ENCODE data around the gene ZBTB7A. TPM values are rescaled to one million over a fixed set of nuclear protein-coding genes. Genes with fewer than 3 reads are reported as not detected.

The ZBTB7A gene
- 10 to 100 TPM in 3 of 12 donors, 1 to 10 TPM in 8, not detected in 1; 5.2 to 29.8 (median 6.7) TPM for polyA plus RNA-seq (ENCODE audit: insufficient read length in 12 of 12)
- long read RNA-seq, donor 1, full-length matches to known transcripts: 15 of 29 reads
- long read RNA-seq, donor 1, partial matches to known transcripts: 14 of 29 reads
- long read RNA-seq, donor 1, other reads (novel, unspliced or antisense): 0 of 29 reads
- long read RNA-seq, donor 2, full-length matches to known transcripts: 1 of 1 reads
- long read RNA-seq, donor 2, partial matches to known transcripts: 0 of 1 reads
- long read RNA-seq, donor 2, other reads (novel, unspliced or antisense): 0 of 1 reads
- long read RNA-seq, donor 3, full-length matches to known transcripts: 1 of 1 reads
- long read RNA-seq, donor 3, partial matches to known transcripts: 0 of 1 reads
- long read RNA-seq, donor 3, other reads (novel, unspliced or antisense): 0 of 1 reads
- long read RNA-seq, donor 4: 0 reads
- long read RNA-seq, donor 5, full-length matches to known transcripts: 2 of 2 reads
- long read RNA-seq, donor 5, partial matches to known transcripts: 0 of 2 reads
- long read RNA-seq, donor 5, other reads (novel, unspliced or antisense): 0 of 2 reads
- long read RNA-seq, donor 6, full-length matches to known transcripts: 2 of 2 reads
- long read RNA-seq, donor 6, partial matches to known transcripts: 0 of 2 reads
- long read RNA-seq, donor 6, other reads (novel, unspliced or antisense): 0 of 2 reads
- long read RNA-seq, donor 7, full-length matches to known transcripts: 2 of 2 reads
- long read RNA-seq, donor 7, partial matches to known transcripts: 0 of 2 reads
- long read RNA-seq, donor 7, other reads (novel, unspliced or antisense): 0 of 2 reads
- long read RNA-seq, donor 8, full-length matches to known transcripts: 6 of 6 reads
- long read RNA-seq, donor 8, partial matches to known transcripts: 0 of 6 reads
- long read RNA-seq, donor 8, other reads (novel, unspliced or antisense): 0 of 6 reads
- long read RNA-seq, donor 9, partial matches to known transcripts: 0 of 2 reads
- long read RNA-seq, donor 9, other reads (novel, unspliced or antisense): 0 of 2 reads
- long read RNA-seq, donor 10, full-length matches to known transcripts: 4 of 4 reads
- long read RNA-seq, donor 10, partial matches to known transcripts: 0 of 4 reads
- long read RNA-seq, donor 10, other reads (novel, unspliced or antisense): 0 of 4 reads
- long read RNA-seq, donor 11, full-length matches to known transcripts: 1 of 1 reads
- long read RNA-seq, donor 11, partial matches to known transcripts: 0 of 1 reads
- long read RNA-seq, donor 11, other reads (novel, unspliced or antisense): 0 of 1 reads

DNA sequence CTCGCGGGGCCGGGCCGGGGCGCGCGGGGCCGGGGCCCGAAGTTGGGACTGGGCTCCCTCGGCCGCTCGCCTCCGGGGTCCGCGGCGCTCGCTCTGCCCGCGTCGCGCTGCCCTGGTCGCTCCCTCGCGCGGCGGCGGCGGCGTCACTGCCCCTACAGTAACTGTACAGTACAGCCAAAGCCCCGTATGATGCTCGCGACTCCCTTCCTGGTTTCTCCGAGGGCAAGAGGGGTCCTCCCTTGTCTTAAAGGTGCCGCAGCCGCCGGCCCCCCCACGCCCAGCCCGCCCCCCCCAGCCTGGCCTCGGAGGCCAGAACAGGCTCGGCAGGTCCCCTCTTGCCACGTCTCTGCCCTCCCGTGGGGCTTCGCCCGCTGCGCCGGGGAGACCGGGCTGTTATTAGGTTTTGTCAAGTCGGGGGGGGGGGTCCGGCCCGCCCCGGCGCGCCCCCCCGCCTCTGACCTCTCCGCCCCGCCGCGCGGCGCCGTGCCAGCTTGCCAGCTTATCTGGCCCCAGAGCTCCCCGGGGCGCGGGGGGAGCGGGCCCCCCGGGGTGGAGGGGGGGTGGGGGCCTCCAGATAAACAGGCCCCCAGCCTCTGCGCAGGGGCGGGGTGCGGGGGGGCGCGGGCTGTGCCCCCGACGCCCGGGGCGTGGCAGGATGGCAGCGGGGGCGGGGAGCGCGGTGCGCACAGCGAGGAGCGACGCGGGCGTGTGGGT is at the start of gene ZBTB7A:
ZBTB7A (minus strand) TSS at position 218 of the 714 bp plus-strand sequence. CDS start 11,667 bp downstream, outside the sequence.
- peak; percentile 69 for DNase-seq

DNA sequence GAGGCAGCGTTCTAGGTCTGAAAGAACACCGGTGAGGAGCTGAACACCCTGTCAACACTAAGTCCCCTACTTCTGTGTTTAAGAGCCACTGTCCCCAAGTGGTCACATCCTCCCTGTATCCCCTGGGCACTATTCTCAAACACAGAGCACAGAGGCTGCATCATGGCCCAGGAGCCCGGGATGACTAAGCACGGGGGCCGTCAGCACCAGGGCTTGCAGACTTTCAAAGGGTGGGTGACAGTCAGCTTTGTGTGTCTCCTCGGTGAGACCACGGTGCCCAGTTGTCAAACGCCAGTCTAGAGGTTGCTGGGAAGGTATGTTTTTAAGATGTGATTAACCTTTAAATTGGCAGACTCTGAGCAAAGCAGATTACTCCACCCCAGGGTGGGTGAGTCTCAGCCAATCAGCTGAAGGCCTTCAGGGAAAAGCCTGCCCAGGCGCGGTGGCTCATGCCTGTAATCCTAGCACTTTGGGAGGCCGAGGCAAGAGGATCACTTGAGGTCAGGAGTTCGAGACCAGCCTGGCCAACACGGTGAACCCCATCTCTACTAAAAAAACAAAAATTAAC is 49.2 kb upstream of the ZBTB7A start:
- DNase-seq: no peak

DNA sequence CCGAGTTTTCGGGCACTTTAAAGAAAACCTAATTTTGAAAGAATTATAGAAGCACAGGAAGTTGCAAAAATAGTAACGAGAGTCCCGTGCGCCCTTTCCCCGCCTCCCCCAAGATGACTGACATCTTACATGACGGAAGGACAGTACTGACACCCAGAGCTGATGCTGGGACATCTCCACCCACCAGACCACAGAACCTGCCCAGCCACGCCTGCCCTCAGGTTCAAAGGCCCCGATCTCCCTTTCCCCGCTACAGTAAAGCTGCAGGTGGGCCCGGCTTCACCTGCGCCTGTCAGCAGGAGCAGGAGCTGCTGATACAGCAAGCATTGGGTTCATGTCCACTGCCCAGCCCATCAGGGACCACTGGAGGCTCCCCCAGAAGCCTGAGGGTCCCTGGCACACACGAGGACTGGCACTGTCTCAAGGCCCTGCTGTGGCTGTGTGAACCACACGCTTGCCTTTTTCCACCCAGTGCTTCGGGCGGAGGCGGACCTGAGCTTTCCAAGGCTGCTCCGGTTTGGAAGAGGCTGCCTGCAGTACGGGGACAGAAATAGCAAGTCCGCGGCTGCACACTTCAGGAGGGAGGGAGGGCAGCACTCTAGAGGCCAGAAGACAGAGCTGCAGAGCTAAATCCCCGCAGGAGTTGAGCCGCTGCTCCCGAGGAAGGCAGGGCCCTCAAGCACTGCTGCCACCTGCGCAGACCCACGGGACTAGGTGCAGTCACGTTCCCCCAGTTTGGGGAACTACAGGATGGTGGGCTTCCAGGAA is 48.5 kb upstream of the ZBTB7A start:
- no peak for DNase-seq

DNA sequence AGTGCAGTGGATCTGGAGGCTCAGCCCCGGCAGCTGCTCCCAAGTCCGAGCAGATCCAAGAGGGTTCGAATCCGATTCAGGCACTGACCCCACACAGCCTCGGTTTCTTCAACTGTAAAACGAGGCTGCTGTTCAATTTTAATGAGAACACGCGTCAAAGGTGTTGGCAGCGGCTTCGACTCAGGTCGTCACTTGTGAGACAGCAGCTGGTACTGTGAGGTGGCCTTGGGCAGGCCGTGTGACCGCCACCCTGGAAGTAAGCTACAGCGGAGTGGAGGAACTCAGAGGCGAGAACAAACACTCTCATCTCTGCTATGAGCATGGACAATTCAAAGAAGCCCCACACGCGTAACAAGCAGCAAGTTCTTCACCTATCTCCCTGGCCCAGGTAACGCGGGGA is 47.5 kb upstream of the ZBTB7A start:
- no peak for DNase-seq

DNA sequence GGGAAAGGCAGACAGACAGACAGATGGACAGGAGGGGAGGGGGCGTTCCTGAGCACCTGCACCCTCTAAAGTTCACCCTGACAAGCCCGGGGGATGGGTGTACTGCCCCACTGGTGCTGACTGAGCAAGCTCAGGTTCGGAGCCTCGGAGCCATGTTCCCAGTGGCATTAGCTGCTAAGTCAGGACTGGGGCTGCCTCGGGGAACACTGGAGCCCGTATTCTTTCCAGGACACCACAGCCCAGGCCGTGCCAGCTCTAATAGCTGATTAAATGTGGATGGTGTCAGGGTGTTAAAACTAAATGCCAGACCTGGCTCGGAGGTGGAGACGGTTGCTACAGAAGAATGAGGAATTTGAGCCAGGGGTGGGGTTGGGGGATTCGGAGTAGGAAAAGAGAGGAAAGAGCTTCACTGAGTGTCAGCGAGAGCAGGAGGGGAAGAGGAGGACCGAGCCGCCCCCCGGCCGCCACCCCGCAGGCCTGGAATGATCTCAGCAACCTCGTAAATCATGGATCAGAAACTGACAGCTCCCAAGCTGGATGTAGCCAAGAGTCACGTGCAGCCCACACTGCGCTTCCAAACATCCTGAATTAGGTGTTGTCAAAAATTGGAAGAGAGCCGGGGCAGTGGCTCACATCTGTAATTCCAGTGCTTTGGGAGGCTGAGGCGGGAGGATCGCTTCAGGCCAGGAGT is 46.8 kb upstream of the ZBTB7A start:
- no peak for DNase-seq

DNA sequence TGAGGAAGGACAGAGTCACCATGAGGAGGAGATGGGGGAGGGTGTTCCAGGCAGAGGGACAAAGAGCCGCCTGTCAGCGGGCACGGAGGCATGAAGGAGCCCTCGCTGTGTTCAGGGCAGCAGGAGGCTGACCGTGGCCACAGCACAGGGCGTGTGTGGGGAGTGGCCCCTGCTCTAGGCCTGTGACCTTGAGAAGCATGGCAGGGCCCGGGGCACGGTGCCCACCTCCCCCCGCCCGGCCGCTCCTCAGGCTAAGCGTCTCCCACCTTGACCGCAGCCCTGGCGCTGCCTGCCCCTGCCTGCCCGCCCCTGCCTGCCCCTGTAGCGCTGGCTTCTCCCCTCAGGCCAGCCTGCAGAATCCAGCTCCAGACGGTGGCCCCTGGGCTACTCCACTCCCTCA is 45.7 kb upstream of the ZBTB7A start:
- no peak for DNase-seq

DNA sequence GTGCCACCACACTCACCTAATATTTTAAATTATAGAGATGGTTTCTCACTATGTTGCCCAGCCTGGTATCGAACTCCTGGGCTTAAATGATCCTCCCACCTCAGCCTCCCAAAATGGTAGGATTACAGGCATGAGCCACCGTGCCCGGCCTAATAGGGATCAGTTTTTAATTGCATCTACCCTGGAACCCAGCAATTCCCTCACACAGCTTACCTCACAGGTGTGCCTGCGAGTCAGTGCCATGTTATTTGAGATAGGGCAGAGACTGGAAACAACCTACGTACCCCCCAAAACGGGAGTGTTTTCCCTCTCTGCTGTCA is 42.9 kb upstream of the ZBTB7A start:
- DNase-seq: no peak

DNA sequence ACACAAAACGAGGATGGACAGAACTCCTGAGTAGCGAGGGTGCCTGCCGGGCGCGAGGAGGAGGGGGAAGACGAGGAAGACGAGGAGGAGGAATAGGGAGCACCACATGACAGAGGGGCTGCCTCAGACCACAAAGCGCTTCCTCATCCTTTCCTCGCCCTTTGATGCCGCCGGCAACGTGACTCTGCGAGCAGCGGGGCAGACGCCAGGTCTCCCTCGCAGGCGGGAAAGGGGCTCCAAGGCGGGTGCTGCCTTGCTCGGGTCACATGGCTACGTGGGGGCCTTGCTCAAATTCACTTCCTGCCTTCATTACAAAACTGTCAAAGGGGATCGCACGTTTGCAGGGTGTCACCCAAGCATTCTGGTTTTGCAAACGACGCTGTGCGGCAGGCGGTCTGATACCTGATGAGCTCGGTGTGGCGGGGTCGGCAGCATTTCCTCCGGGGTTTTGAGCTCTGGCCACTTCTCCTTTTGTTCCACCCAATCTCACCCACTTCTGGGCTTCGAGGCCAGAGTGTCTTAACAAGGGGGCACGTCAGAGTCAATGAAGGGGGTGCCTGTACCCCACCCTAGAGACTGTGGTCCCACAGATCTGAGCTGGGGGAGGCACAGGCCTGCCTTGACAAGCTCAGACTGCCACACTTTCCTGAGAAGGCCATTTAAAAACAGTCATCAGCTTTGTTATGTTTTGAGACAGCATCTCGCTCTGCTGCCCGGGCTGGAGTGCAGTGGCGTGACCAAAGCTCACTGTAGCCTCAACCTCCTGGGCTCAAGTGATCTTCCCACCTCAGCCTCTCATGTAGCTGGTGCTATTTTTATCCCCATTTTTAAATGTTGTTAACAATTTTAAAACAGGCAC is 42.3 kb upstream of the ZBTB7A start:
- DNase-seq: no peak

DNA sequence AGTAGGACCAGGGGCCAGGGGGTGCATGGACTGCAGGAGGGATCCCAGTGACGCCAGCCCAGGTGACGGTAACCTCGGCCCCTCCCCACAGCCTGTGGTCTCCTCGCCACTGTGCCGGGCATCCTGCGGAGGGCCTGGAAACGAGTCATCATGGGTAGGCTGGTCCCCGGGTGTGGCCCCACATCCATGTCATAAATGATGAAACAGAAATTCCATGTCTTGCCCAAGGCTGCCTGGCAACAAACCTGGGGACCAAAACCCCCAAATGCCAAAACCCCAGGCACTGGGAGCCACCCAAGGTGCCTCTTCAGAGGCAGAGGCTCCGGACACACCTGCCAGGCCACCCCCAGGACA is 36.4 kb upstream of the ZBTB7A start:
- no peak for DNase-seq

DNA sequence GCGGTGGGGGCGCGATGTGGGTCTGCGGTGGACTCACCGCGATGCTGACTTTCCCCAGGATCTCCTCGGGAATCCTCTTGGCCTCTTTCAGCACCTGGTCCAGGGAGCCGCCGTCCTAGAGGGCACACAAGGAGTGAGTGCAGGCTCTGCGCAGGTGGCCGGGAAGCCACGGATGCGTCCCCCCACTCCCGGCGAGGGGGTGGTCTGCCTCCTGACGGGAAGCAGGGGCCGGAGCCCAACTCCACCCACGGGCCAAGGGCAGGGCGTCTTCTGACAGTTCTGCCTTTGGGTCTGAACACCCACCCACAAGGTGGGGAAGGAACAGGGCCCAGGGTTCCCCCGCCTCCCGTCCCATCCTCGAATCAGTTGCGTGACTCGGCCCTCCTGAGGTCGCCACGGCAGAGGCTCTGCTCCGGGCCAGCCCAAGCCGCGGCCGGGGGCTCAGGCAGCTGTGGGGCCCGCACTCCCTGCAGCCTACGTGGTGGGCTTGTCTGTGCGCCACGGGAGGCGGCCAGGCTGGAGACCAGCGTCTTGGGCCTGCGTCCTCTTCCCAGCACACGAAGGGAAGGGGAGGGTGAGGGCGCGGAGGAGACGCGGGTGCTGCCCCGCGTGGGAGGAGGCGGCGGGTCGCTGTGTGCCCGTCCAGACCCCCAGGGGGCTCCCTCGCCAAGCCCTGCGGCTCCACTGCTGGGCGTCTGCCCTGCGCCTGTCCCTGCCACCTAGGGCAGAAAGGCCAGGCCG is 35.8 kb upstream of the ZBTB7A start:
- DNase-seq: no peak

DNA sequence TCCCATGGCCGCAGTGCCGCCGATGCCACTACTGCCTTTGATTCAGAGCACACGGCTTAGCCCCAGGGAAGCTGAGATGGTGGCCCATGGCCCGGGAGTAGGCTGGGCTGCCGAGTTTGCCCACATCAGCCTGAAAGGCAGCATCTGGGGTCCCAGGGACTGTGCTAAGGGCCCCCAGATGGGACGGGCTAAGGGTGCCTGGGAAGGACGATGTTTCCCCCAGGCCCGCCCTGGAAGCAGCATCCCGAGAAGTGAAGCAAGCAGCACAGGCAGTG is 34.7 kb upstream of the ZBTB7A start:
- DNase-seq: no peak

DNA sequence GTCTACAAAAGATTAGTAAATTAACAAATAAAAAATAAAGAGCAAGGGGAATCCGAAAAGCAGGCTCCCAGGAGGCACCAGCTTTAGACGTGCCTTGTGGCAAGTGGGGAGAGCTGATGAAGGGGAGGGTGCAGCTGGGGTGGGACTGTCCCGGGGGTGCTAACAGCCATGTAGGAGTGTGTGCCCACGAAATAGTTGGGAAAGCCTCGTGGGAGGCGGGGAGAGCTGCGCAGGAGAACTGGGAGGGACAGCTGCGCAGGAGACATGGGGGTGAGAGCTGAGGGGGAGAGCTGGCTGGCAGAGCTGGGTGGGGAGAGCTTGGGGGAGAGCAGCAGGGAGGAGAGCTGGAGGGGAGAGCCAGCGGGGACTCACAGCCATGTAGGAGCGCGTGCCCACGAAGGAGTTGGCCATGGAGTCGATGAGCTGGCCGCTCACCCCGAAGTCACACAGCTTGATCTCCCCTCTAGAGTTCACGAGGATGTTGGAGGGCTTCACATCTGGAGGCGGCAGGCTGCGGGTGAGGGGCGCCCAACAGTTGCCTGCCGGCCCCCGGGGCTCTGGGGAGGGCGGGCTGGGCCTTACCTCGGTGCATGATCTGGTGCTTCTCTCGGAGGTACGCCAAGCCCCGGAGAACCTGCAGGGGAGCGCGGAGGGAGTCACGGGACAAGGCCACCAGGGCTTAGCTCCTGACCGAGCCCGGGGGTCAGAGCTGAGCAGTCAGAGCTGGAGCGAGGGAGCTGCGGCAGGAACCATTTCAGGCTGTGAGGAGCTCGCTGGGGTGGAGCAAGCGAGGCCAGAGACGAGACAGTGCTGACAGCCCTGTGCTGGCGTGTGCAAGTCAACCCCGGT is 34.2 kb upstream of the ZBTB7A start:
- DNase-seq: no peak

DNA sequence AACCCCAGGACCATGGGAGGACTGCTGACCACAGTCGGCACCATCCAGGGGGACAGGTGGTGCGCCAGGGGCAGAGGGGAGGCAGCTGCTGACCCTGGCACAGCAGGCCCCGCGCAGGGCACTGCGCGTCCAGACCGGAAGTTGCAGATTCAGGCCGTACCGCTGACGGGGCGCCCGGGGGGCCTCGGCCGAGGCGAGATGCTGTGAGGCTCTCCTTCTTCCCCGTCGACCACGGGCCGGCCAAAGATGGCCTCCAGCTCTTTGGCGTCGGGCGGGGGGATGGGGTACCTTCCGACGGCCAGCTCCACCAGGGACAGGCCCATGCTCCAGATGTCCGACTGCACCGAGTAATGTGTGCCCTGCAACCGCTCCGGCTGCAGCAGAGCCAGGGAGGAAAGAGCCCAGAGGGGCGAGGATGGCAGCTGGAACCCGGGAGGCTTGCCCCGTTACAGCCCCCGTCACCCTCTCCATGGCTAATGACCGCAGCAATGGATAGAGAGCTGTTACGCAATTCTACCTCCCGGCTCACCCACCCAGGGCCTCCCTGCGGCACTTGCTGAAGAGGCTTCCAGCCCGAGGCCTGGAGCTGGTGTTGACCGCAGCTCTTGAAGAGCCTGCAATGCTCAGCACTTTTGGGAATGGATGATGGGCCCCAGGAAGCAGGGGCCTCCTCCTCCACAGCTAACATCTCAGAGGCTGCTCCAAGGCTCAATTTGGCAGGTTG is 32.5 kb upstream of the ZBTB7A start:
- DNase-seq: no peak

DNA sequence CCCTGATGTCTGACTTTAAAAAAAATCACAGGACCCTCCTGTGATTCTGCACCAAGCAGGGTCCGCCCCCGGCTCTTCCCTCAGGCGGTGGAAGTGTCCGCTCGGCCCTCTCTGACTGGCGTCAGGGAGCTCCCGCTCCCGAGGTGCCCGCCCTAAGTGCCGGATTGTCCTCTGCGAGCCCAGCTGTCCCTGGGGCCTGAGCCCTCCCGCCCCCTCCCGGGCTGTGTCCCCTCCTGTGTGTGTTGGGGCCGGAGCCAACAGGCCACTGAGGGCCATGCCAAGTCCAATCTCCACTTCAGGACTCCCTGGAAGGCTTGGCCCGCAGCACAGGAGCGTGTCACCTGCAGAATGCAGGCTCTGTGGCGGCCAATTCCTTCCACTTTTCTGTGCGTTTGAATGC is 31.8 kb upstream of the ZBTB7A start:
- no peak for DNase-seq

DNA sequence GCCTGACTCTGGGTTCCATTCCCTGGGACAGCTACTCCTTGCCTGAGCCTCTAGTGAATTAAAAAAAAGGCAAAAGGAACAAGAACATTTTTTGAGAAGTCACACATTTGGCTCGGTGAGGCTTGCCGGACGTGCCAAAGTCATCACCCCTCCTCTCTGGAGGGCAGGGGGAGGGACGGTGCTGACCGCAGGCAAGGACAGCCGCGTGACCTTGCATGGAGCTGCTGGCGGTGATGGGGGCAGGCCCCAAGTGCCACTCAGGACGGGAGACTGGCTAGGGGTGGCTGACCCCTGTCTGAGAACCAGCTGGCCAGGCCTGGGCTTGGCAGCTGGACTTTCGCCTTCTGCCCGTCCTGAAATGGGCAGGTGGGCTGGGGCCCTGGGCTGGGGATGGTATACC is 30.8 kb upstream of the ZBTB7A start:
- no peak for DNase-seq

DNA sequence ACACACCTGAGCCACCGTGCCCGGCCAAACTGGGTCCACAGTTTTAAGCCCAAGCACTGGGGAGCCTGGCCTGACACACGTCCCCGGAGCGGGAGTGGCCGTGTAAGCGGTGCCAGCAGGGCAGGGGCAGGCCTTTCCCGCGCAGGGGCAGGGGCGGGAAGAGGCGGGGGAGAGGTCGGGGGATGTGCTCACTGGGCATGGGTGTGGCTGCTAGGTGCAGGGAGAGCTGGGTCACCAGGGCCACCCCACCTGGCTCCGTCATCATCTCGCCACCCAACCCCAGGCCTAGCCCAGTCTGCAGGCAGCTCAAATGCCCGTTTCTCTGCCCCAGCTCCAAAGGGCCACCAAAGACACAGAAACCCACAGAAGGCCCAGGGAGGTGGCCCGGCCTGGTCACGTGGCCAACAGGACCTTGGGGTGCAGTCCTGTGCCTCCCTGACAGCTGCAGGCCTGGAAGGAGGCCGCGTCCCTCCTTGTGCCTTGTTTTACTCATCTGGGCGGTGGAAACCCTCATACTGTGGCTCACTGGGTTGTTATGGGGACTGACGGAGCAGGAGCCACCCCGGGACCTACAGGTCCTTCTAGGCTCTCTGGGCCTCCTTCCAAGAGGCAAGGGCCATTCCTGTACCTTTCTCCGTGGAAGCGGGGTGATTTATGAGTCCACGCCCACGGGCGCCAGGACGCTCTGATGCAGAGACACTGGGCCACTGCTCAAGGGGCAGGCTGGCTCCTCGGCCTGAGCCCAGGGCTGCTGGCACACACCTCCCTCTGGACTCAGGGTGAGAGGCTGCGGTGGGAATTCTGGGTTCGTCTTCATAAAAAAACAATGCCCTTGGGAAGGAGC is 29.6 kb upstream of the ZBTB7A start:
- DNase-seq: no peak
